T-helper 2 cell treated with Interferon-gamma antibody and Interleukin-4, amounts not matched to agents 100 ng/mL and 5 ng/mL, for 36 hours (primary cell): Measurements from ENCODE around the gene NDUFA6. TPM values are rescaled to one million over a fixed set of nuclear protein-coding genes. Genes with fewer than 3 reads are reported as not detected.
"Not testable (repeated sequence)": the region's sequence is repeated elsewhere in the genome, so short reads cannot be mapped to it uniquely, and the experiment has no call there.

ENCODE experiments used
- intact Hi-C: fragments of 100-400 bp; cut with micrococcal nuclease; formaldehyde crosslinking; loops from one replicate; pipeline ENCODE4 v1.15.1; 2023
- total RNA-seq: library from RNA; stranded (reverse); gene quantifications from 2 replicates; pipeline ENCODE4 v1.2.3, GENCODE V29; 2022

Gene NDUFA6
- total RNA-seq, 1 donor from 2014 or later: 74.3 TPM

DNA sequence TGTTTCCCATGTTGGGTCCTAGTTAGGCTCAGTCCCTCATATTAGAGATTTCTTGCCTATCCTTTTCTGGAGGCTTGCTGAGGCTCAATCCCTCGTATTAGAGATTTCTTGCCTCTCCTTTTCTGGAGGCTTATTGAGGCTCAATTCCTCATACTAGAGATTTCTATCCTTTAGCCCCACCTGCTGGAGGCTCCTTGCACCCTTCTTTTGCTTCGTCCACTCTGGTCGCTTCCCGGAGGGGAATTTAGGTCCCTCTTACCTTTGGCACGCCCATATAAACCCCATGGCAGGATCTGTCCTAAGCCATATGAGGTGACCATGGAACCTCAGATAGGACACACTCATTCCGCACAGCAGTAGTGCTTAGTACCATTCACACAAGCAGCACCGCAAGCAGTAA, 24.1 kb upstream of the NDUFA6 start:
- intact Hi-C loops: no loop called here

GRCh38 chr22:42112793-42113192, 22.2 kb upstream of the NDUFA6 start:
- intact Hi-C loops: not testable (repeated sequence)

DNA sequence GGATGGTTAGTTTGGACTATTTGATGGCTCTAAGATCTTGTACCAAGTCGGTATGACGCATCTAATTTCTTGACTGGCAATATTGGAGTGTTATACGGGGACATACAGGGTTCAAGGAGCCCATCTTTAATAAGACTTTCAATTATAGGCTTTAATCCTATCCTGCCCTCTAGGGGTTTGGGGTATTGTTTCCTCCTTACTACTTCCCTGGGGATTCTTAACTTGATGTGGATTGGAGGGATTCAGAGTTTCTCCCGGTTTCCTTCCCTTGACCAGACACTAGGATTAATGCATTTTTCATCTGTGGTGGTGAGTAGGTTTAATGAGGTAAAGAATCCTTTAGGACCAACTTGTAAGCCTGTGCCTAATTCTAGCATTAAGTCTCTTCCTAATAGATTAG, 21.2 kb upstream of the NDUFA6 start:
- intact Hi-C loops: no loop called here

GRCh38 chr22:42108848-42109247, 18.3 kb upstream of the NDUFA6 start:
- intact Hi-C loops: no loop called here

DNA sequence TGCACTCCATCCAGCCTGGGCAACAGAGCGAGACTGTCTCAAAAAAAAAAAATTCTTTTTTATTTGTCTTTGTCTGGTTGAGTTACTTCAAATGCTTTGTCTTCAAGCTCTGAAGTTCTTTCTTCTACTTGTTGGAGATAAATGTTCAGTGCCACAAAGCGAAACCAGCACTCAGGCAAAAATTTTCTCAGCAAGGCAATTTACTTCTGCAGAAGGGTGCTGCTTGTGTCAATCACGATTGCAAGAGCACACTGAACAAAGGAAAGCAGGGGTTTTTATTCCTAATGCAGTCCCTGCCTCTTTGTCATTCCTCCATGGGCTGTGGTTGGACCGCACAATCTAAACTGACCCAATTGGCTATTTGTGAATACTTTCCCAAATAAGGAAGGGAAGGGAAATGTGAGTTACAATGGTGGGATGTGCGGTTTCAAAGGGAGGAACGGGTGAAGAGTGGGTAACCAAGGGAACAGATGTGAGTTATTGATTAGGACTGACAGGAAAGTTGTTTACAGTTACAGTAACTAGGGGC, 13.8 kb upstream of the NDUFA6 start:
- intact Hi-C loops: not testable (repeated sequence)

DNA sequence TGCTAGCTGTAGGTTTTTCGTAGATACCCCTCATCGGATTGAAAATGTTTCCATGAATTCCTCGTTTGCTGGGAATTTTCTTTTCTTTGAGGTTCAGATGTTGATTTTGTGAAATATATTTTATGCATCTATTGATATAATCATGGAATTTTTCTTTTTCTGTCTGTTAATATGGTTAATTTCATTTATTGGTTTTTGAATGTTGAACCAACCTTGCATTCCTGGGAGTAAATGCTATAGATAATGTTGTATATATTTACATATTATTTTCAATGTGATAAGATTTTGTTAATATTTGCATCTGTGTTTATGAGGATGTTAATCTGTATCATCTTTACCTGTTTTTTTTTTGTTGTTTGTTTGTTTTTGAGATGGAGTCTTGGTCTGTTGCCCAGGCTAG, 10.6 kb upstream of the NDUFA6 start:
- intact Hi-C loops: no loop called here

DNA sequence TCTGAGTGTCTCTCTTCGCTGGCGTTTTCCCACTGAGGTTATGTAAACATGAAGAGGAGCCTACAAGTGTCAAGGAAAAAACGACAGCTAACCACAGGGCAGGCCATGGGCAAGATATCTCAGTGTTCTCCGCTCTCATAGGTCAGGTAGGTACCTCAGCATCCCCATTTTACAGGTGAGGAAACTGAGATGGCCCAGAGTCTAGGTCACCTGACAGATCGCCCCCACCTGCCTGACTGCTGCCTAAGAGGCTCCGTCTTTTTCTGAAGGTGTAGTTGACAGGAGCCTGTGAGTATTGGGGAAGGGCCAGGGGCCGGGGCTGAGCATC, 847 bp upstream of the NDUFA6 start:
- intact Hi-C loops: loop anchor here (1.0 to 2.0 kb wide), 2 partner anchors 29 to 382 kb away; no protein-coding TSS in a partner anchor

DNA sequence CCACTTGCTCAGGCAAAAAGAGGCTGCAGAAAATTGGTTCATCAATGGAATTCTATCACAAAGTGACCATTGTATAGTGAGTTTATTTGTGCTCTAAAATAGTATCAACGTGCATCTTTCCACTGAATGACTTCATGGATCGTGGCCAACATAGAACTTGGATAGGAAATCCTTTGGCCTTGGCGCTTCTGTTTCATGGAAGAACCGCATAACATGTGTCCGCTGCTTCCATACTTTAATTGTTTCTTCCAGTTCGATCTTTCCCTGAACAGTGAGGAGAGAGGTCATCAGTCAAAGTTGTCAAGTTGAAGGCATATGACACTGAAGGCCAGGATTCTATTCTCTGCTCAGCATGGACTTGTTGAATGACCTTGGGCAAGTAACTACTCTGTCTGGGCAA, 4.5 kb downstream of the NDUFA6 start:
- intact Hi-C loops: loop anchor here (10.0 kb wide), 1 partner anchor 391 kb away; the partner anchor contains the start of gene MEI1

- intact Hi-C loops: loop anchor here (10.0 kb wide), 1 partner anchor 390 kb away; the partner anchor contains the start of gene MEI1
These were observed 5.7 kb downstream of the NDUFA6 start for GRCh38 chr22:42084874-42085273.

- intact Hi-C loops: loop anchor here (10.0 kb wide), 1 partner anchor 388 kb away; the partner anchor contains the start of gene MEI1
These were observed 7.5 kb downstream of the NDUFA6 start for GRCh38 chr22:42083119-42083518.

DNA sequence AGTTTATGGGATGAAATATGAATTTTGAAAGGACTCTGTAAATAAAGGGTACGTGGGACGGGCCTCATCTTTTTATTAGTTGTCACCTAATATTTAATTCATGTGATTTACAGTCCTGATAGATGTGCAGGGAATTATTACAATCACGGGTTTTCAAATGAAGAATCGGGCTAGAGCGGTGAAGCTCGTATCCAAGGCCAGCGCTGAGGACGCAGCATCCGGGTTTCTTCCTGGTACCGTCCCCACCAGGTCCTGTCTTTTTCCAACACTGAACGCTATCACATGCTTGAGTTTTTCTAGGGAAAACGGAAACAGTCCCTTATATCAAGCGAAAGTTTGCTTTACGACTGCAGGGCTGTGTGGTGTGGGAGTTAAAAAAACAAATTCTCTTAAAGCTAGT, 10.3 kb downstream of the NDUFA6 start:
- intact Hi-C loops: loop anchor here (1.0 to 10.0 kb wide), 2 partner anchors 10 to 385 kb away; partner anchors contain the start of genes MEI1 and NDUFA6

GRCh38 chr22:42079319-42080251, 11.0 kb downstream of the NDUFA6 start, which contains the start of gene SMDT1:
Gene SMDT1 (plus strand): TSS chr22:42079700. CDS start chr22:42079769, 69 bp downstream.
- intact Hi-C loops: loop anchor here (1.0 to 10.0 kb wide), 4 partner anchors 9 to 385 kb away; partner anchors contain the start of genes MEI1, NAGA, NDUFA6 and WBP2NL

DNA sequence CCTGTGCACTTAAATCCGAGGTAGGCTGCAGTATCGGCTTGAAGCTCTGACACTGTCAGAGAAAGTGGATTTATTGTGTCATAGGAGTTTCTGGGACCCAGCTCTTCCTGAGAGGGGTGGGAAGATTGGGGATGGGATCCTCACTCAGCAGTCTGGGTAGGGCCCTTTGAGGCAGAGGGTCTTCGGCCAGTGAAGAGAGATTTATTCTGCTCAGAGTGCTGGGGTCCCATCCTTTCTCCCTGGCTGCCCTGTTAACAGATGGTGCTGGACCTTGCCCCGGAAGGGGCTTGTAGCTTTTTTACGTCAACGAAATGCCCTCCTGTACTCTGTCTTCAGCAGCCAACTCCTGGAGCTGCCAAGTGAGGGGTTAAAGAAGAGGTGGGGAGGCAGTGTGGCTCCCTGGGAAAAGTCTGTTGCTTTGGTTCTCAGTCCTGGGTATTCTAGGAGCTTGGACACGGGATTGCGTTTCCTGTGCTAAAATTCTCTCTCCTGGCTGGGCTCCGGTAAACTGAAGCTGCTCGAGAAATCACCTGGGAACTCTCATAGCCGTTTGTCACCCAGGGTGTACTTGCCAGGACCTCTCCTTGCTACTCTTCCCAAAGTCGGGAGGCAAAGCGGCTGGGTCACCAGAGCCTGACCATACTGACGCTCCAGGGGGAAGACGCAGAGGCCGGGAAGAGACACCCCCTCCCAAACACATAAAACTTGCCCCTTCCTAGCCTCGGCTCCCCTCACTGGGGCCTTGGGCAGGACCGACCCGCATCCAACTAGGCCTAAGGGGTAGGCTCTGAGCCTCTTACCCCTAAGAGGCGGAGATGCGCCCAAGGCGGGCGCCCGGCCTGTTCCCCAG, 11.9 kb downstream of the NDUFA6 start:
- intact Hi-C loops: loop anchor here (1.0 to 2.0 kb wide), 2 partner anchors 8 to 80 kb away; partner anchors contain the start of genes NAGA and WBP2NL

- intact Hi-C loops: loop anchor here (2.0 kb wide), 1 partner anchor 79 kb away; the partner anchor contains the start of gene WBP2NL
These were observed 13.0 kb downstream of the NDUFA6 start for GRCh38 chr22:42077486-42078125.

DNA sequence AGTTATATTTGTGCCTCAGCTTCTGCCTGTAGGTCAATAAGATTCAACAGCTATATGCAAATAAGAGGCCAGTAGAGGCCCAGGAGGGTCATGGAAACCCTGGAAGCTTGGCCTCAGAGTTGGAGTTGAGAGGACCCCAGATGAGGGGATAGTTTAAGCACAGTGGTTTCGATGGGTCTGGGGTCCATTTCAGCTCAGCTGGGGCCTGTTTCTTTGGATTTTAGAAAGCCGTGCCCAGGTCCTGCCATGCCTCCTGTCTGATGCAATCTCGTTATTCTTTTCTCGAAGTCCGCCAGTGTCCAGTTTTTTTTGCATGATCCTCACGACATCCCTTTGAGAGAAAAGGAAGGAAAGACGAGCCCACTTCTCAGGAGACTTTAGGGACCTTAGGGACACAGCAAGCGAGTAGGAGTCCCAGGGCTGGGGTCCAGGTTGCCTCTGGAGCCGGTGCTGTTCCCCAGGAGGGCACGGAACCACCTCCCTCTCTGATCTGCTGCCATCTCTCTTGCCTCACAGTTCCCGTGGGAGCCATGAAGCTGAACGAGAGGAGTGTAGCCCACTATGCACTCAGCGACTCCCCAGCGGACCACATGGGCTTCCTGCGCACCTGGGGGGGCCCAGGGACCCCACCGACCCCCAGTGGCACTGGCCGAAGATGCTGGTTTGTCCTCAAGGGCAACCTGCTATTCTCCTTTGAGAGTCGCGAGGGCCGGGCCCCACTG, 13.6 kb downstream of the NDUFA6 start:
- intact Hi-C loops: no loop called here

- intact Hi-C loops: no loop called here
These were observed 15.5 kb downstream of the NDUFA6 start for GRCh38 chr22:42074846-42075676.

DNA sequence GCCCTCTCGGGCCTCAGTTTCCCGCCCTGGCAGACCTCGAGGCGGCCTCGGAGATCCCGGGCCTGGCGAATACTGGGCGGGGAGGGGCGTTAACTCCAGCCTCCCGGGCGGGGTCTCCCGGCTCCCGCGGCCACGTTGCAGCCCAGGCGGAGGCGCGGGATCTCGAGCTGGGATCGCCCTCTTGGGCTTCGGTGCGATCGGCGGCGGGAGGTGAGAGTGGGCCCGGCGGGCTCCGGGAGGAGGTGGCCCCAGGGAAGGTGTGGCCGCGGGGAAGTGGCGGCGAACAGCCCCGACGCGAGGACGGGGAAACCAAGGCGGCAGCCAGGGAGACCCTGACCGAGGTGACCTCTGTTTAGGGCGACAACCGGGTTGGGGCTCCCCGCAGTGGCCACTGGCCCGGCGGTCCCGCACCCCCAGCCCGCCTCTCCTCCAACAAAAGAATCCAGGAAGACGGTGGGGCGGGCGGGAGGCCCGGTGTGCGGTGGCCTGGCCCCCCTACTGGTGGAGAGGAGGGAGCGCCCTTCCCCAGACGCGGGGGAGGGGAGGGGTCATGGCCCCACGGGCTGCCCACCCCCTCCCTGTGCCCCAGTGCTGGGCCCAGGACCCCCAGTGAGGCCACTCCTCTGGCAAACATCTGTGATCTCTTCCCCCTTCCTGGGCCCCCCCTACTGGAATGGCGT, 16.3 kb downstream of the NDUFA6 start, which contains the start of gene PHETA2:
PHETA2 (plus strand) TSS at position 117 of the 680 bp plus-strand sequence. CDS start 3,046 bp downstream, outside the sequence.
- intact Hi-C loops: no loop called here

DNA sequence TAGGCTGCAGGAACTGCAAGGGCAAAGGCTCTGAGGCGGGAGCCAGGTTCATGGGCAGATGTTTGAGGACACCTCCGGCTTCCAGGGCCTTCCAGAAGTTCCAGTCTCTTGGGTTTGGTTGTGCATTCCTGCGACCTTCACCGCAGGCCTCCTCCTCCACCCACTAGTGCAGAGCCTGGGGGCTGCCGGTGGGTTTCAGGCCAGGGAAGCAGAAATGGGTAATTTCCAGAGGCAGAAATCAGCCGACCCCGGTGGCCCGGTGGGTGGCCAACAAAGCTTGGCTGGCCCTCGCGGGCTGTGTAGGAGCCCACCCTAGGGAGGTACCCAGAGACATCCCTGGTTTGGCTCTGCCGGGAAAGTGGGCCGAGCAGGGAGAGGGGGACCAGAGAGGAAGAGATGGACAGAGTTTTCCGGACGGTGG, 16.9 kb downstream of the NDUFA6 start:
- intact Hi-C loops: no loop called here
